HG03280 (cell line): Measurements from ENCODE around the gene TEX2.

Experiments used
- ATAC-seq: cut with Tn5 transposase; IDR thresholded peaks from one replicate; pipeline ENCODE4 v1.9.1; 2021; ENCODE audit warnings: mild to moderate bottlenecking, moderate library complexity; ENCODE audit not compliant: unreplicated experiment

TEX2 gene, protein sequence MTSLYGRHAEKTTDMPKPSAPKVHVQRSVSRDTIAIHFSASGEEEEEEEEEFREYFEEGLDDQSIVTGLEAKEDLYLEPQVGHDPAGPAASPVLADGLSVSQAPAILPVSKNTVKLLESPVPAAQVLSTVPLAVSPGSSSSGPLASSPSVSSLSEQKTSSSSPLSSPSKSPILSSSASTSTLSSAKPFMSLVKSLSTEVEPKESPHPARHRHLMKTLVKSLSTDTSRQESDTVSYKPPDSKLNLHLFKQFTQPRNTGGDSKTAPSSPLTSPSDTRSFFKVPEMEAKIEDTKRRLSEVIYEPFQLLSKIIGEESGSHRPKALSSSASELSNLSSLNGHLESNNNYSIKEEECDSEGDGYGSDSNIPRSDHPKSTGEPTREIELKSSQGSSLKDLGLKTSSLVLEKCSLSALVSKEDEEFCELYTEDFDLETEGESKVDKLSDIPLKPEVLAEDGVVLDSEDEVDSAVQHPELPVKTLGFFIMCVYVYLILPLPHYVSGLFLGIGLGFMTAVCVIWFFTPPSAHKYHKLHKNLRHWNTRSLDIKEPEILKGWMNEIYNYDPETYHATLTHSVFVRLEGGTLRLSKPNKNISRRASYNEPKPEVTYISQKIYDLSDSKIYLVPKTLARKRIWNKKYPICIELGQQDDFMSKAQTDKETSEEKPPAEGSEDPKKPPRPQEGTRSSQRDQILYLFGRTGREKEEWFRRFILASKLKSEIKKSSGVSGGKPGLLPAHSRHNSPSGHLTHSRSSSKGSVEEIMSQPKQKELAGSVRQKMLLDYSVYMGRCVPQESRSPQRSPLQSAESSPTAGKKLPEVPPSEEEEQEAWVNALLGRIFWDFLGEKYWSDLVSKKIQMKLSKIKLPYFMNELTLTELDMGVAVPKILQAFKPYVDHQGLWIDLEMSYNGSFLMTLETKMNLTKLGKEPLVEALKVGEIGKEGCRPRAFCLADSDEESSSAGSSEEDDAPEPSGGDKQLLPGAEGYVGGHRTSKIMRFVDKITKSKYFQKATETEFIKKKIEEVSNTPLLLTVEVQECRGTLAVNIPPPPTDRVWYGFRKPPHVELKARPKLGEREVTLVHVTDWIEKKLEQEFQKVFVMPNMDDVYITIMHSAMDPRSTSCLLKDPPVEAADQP

DNA sequence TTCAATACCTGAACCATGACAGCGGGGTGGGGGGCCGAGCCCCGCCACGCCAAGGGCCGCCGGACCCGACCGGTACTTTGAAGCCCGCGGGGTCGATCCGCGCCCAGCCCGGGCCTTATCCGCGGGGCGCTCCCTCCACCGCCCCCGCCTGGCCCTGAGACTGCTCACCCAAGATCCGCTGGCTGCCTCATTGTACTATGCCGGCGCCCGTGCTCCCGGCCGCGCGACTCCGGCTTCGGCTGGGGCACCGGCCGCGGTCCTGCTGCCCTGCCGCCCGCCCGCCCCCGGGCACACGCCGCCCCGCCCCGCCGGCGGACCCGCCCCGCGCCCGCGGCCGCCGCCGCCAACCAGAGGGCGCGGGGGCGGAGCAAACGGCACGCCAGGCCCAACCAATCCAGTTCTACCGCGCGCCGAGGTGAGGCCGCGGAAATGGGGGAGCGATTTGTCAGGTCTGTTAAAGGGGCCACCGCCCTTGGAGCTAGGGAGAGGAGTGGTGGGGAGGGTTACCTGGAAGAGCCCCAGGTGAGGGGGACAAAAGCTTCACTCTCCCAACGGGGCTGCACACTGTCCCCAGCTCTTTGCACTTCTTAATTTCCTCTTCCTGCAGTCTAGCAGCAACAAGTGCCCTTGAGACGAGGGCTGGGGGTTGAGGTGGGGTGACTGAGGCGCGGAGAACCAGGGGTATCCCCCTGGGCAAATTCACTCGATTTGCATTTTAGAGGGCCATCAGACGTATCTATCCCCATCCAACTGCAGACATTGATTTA is at the start of gene TEX2:
TSS of gene TEX2 (minus strand) at position 261 of the 767 bp plus-strand sequence. CDS start 49,043 bp downstream, outside the sequence.
- ATAC-seq, result peak; percentile 90

DNA sequence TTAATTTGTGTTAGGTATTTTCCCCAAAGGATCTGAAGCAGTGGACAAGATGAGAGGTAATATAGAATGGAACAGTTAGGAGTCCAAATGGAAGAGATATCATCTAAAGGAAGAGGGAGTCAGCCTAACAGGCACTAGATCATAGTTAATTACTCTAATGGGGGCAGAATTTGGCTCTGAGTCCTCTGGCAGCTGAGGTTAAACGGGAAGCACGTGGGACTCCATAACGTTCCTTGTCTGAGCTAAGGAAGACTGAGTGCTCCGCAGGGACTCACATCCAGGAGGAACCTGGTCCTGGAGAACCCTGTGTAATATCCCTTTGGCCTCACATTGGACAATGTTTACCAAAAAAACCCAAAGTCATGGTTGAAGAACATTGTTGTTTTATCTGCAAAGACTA is 46.6 kb upstream of the TEX2 start:
- no peak for ATAC-seq

DNA sequence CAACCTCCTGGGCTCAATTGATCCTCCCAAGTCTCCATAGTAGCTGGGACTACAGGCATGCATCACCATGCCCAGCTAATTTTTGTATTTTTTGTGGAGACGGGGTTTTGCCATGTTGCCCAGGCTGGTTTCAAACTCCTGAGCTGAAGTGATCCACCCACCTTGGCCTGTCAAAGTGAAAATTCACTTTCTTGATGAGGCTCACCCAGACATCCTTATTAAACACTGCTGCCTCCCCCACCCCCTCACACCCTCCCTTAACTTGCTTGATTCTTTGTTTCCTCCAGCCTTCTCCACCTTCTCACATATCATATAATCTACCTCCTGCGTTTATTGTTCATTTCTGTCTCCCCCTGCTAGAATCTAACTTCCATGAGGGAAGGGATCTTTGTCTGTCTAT is 46.0 kb upstream of the TEX2 start:
- ATAC-seq, result no peak

DNA sequence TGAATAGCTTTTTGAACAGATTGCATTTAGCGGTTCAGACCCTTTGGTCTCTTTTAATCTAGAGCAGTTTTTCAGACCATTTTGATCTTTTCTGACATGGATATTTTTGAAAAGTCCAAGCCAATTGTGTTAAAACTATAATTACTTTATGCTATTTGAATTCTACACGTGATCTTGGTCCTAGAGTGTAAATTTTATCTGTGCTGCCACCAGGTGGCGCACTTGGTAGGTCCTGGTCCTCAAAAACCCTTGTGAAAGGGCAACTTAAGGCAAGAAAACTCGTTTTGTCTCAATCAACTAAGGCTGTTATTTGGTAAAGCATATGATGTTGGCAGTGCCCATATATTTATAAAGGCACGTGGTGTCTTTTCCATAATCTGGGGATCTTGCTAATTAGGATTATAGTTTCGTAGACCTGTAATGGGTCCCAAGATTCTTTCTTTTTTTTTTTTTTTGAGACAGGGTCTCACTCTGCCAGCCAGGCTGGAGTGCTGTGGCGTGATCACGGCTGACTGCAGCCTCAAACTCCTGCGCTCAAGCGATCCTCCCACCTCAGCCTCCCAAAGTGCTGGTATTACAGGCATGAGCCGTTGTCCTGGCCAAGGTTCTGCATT is 43.9 kb upstream of the TEX2 start:
- ATAC-seq, result no peak

DNA sequence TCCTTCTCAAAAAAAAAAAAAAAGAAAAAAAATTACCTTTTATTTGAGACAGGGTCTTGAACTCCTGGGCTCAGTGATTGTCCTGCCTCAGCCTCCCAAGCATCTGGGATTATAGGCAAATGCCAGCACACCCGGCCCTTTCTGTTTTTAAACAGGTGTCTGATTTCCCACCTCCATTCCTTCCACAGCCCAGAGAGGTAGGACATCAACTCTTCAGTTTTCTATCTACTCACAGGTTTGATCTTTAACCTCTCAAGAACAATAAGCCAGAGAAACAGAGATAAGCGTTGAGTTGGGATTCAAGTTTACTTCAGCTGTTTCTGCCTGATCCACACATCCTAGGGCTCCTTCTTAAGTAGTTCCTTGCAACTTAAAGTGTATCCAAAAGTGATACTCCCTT is 41.5 kb upstream of the TEX2 start:
- no peak for ATAC-seq

DNA sequence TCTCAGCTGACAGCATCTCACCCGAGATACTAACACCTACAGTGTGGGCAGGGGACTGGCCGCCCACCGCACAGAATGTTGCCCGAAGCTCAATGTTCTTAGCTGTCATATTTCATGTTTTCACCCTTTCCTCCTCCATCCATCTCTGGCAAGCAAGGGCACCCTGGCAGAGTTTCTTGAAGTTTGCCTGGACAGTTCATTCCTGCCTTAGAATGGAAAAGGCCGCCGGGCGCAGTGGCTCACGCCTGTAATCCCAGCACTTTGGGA is 37.6 kb upstream of the TEX2 start:
- no peak for ATAC-seq

DNA sequence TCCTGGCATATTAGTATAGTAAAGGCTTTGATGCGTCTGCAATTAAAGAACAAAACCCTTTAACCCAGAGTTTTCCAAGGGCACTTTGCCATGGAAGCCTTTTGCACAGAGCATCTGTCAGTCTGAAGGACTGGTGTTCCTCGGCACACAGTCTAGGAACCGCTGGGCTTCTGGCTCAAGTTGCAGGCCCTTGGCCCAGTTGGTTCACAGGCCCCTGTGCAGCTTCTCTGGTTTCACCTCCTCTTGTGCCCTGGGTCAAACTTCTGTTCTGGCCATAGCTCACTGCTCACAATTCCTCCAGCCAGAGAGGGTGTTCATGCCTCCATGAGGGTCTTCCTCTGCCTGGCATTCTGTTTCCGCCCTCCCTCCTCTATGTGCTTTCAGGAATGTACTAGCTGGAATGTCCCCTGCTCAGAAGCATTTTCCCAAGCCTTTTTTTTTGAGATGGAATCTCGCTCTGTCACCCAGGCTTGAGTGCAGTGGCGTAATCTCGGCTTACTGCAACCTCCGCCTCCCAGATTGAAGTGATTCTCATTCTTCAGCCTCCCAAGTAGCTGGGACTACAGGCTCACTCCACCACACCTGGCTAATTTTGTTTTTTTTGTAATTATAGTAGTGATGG is 34.5 kb upstream of the TEX2 start:
- no peak for ATAC-seq

DNA sequence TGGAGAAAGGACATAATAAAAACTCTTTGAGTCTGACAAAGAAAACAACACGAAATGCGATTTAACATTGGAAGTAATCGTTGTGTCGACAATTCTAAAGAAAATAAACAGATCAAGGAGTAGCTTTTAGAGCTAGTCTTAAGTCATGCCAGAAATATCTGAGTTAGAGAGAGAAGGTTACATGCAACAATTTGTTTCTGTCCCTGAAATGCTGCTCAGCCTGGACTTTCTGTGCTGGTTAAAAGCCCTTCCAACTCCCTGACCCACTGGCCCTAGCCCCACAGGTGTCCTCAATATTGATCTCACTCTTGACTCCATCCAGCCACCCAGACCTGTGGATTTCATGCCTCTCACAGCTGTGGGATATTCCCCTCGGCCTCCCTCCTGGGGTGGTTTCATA is 33.2 kb upstream of the TEX2 start:
- ATAC-seq, result no peak

DNA sequence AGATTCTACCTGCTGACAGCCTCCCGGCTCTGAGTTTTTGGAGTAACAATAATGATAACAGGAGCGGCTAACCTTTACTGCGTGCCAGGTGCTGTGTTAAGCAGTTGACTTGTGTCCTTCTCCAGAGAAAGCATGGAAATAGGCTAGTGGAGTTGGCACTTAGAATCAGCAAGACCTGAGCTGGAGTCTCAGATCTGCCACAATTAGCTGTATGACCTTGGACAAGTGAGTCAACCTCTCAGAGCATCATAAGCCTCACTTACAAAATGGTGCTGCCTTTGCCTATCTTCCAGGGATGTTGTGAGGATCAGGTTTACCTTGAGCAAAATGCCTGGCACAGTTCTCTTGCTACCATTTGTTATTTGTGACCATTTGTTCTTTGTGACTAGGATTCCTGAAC is 32.1 kb upstream of the TEX2 start:
- ATAC-seq, result no peak

DNA sequence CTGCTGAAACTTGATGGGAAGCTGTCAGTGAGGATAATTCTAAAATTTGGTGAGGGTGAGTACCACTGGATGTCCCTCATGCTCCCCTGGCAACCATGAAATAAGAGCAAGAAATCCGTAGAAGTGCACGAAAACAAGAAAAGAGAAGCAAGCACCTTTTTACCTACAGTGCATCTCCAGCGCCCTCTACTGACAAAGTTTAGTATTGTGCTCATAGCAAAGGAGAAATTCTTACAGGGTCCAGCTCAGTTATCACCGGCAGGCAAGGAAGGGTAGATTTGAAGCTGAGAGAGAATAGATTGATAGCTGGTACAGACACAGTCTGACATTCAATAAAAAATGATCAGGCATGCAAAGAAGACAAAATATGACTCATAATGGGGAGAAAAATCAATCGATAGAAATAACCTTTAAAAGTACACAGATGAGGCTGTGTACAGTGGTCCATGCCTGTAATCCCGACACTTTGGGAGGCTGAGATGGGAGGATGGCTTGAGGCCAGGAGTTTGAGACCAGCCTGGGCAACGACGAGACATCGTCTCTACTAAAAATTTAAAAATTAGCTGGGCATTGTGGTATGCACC is 28.3 kb upstream of the TEX2 start:
- ATAC-seq, result no peak

DNA sequence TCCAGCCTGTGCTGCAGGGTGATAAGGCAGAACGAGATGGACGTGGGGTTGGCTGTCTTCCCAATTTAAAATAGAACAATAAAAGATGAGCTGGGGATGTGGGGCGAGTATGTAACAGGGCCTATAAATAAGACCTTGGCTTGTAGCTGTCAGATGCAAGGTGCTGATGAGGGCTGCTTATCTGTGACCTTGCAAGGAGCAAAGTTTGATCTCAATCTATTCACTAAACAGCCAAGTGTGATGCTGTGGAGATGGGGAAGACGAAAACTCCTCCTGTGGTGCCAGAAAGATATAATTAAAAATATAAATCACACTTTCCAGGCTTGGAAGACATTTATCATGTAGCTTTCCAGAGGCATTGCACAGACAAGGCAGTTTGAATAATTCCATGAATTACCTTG is 26.7 kb upstream of the TEX2 start:
- ATAC-seq, result no peak

DNA sequence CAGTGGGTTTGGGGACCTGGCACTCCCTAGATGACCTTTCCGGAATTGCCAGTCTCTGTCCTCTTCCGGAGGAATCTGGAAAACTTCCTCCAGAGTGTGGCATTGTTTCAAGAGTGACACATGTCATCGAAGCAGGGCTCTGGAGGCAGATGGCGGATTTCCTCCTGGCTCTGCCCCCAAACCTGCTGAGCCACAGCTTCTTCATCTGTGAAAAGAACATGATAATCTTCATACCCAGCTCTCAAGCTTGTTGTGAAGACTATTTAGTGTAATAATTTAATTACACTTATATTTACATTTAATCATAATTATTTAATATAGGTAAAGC is 19.7 kb upstream of the TEX2 start:
- no peak for ATAC-seq

DNA sequence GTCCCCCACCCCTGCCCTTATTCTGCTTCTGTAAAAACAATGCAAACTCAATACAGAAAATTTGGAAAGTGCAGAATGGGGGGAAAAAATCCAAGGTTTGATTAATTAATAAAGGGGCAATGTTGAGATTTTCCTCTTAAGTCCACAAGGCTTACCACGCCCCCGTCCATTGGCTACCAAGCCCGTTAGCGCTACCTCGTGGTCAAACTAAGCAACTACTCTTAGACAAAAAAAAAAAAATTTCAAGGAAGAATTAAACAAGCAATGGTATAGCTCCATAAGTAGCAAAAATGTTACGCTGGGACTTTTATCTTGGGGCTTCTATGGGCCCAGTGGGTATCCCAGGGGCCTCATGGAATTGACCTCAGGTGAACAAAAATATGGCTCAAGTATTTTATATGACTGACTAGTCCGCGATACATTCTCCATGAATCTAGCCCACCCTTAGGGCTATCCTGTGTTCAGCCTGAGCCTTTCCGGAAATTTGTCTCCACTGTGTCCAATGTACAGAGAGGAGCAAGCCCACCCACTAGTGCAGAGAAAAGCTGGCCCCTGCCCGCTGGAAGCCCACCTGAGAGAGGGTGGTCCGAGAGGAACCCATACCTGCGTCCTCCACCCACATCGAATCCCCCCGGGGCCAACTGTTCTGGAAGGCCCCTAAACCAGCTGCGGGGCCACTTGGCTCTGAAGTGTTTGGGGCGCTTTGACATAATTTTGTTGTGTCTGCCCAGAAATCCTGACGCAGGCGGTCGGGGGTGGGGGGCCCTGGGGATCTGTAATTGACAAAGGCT is 19.1 kb upstream of the TEX2 start:
- ATAC-seq, result no peak

DNA sequence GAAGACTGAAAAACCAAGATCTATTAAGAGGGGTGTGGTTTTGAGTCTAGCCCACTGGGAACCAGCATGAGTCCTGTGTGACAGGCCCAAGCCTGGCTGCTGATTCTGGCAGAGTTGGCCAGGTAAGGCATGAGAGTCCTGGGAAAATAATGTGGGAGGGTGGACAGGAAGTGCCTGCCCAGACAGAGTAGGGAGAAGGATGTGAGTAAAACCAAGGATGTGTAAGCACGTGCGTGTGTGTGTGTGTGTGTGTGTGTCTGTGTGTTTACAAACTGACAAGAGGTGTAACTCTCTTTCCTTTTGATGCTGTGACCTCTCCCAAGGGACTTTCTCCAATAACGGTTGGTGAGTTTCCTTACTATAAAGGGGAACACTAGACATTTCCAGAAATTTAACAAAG is 15.6 kb upstream of the TEX2 start:
- no peak for ATAC-seq

DNA sequence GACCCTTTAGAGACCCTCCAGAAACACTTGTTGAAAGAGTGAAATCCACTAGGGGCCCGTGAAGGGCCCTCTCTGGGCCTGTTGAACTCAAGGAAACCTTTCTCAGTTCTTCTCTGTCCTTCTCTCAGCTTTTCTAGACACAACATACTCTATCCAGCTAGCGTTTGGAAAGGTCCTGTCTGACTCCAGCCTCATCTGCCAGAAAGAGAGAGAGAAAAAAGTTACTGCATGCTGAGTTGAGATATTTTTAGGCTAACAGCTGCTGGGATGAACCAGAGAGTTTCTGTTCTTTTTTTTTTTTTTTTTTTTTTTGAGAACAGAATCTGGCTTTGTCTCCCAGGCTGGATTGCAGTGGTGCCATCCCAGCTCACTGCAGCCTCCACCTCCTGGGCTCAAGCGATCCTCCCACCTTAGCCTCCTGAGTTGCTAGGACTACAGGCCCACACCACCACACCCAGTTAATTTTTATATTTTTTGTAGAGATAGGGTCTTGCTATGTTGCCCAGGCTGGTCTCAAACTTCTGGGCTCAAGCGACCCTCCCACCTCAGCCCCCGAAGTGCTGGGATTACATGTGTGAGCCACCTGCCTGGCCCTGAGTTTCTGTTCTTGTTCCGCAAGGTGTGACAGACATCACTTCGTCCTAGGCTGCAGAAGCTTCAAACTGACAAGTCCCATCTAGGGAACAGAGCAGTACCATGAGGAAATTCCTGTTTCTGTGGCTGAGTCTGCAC is 14.9 kb upstream of the TEX2 start:
- no peak for ATAC-seq

DNA sequence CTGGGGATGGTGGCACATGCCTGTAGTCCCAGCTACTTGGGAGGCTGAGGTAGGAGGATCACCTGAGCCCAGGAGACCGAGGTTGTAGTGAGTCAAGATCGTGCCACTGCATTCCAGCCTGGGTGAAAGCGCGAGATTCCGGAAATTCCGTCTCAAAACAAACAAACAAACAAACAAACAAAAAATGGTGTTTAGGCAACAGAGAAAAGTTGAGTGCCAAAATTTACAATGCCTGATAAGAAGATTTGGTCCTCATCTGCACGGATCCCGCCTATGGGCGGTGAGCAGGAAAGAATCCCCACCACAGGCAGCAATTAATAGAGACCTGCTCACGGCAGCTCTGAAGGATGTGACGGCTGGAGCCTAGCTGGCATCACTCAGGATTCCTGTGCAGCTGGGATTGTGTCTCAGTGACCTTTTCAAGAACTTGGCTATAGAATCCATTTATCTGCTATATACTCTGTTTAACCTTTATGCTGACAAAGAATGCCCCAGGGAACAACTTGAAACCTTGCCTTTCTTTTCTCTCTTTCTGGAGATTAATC is 14.0 kb upstream of the TEX2 start:
- ATAC-seq, result no peak

DNA sequence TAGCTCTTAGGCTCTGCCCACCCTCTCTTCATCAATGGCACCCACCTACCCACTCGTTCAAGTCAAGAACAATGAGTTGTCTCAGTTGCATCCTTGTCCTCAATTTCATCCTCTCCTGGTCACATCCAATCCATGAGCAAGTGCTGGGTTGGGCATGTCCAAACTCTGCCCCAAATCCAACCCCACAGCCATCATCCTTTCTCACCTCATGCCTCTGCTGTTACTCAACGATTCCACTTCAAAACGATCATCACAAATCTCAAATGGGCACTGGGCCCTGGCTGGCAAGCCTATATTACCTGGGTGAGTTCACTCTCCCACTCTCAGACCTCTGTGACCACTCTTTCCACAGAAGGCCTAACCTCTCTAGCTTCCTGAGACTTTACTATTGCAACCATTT is 12.0 kb upstream of the TEX2 start:
- no peak for ATAC-seq

DNA sequence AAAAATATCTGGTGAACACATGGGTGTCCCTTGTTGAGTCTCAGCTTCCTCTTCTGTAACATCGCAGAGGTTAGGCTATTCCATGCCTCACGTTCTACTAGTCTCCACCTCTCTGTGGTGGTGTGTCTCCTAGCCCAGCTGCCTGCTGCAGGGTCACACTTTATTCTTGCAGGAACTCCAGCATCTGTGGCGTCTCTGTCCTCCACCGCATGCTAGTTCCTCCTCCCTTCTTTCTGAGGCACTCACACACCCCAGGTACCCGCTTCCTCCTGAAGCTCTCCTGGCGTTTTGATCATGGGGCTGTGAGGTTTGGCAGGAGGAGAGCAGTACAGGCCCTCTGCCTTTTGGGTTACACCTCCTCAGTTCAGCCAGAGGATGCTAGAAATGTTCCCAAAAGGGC is 9.9 kb upstream of the TEX2 start:
- no peak for ATAC-seq
